GM12878 (cell line): ENCODE measurements around the gene BRAT1. TPM values are rescaled to one million over a fixed set of nuclear protein-coding genes. Genes with fewer than 3 reads are reported as not detected.

ENCODE experiments used
- ATAC-seq: fragments of 200-7000 bp; cut with Tn5 transposase; 3 replicates; pipeline ENCODE4 v1.9.1; 2020; ENCODE audit warnings: mild to moderate bottlenecking, moderate library complexity
- BruUV-seq: library from RNA; stranded (reverse); fragments of 400-500 nt; replicated peaks from 2 replicates; lab custom pipeline; 2021; lab: Mats Ljungman, UMichigan
- CTCF ChIA-PET: fragments of 300-600 bp; sonication (Branson Sonifier 250); formaldehyde crosslinking; extraction: SDS; loops from one replicate; lab custom pipeline; 2021; ENCODE audit warnings: inconsistent platforms; lab: Yijun Ruan, JAX
- POLR2A ChIA-PET: fragments of 350-600 bp; formaldehyde crosslinking; extraction: SDS; loops from one replicate; lab custom pipeline; 2021; ENCODE audit warnings: inconsistent platforms; lab: Charles Lee
- RAD21 ChIA-PET: fragments of 300-600 bp; sonication (Branson Sonifier 250); formaldehyde crosslinking; loops from one replicate; lab custom pipeline; 2023; ENCODE audit warnings: antibody characterized with exemption; ENCODE audit not compliant: unreplicated experiment; lab: Charles Lee
- SMC1A ChIA-PET: fragments of 300-600 bp; sonication (Branson Sonifier 250); formaldehyde crosslinking; loops from one replicate; lab custom pipeline; 2023; ENCODE audit not compliant: unreplicated experiment, uncharacterized antibody; lab: Charles Lee
- DNase-seq: peaks from one replicate; pipeline ENCODE4 v3.0.0-alpha.2; 2011; ENCODE audit warnings: low read depth, low spot score
- FAIRE-seq: peaks from 3 replicates; lab custom pipeline; 2011; peaks lifted over from hg19 to GRCh38; lab: Jason Lieb, UNC
- H2AFZ ChIP-seq: 2 replicates; pipeline ENCODE4 v1.6.0; 2011; ENCODE audit warnings: low read depth, low read length, control low read depth; ENCODE audit not compliant: control insufficient read depth
- H3K27ac ChIP-seq: 2 replicates; pipeline ENCODE4 v1.5.1; 2011; ENCODE audit warnings: control low read depth; ENCODE audit not compliant: control insufficient read depth, insufficient read depth
- H3K27me3 ChIP-seq, 2 experiments: replicated peaks in 1 of 2; 2 replicates each; pipeline versions ENCODE4 v1.6.0 to v1.6.1; 2011; ENCODE audit warnings: low read length in 1 of 2; ENCODE audit not compliant: control insufficient read depth in 2 of 2, insufficient read depth in 2 of 2
- H3K36me3 ChIP-seq, 2 experiments: 2 replicates each; pipeline ENCODE4 v1.5.1; 2011; ENCODE audit warnings: low read length in 1 of 2; ENCODE audit not compliant: control insufficient read depth in 2 of 2, insufficient read depth in 2 of 2
- H3K4me1 ChIP-seq: 2 replicates; pipeline ENCODE4 v1.6.1; 2011; ENCODE audit warnings: mild to moderate bottlenecking, low read length, moderate library complexity, mixed read lengths; ENCODE audit not compliant: control insufficient read depth, insufficient read depth
- H3K4me2 ChIP-seq: 2 replicates; pipeline ENCODE4 v1.6.0; 2011; ENCODE audit warnings: control low read depth; ENCODE audit not compliant: control insufficient read depth, insufficient read depth
- H3K4me3 ChIP-seq: fragments of 200-600 bp; sonication (generic); 2 replicates; pipeline ENCODE4 v1.5.1; 2016
- H3K79me2 ChIP-seq: 2 replicates; pipeline ENCODE4 v1.6.0; 2011; ENCODE audit warnings: low read length; ENCODE audit not compliant: control insufficient read depth, insufficient read depth
- H3K9ac ChIP-seq: 2 replicates; pipeline ENCODE4 v1.8.0; 2011; ENCODE audit warnings: low read length, control low read depth, mixed read lengths; ENCODE audit not compliant: control insufficient read depth, insufficient read depth
- H3K9me3 ChIP-seq: replicated peaks from 3 replicates; pipeline ENCODE4 v1.5.1; 2011; ENCODE audit warnings: mild to moderate bottlenecking, low read length; ENCODE audit not compliant: control insufficient read depth, insufficient read depth
- H4K20me1 ChIP-seq: 2 replicates; pipeline ENCODE4 v1.6.0; 2011; ENCODE audit not compliant: control insufficient read depth, insufficient read depth
- BCL11A ChIP-seq: IDR thresholded peaks from 2 replicates; pipeline ENCODE4 v1.6.1; 2011; ENCODE audit warnings: low read depth, low read length
- CUX1 ChIP-seq: IDR thresholded peaks from 2 replicates; pipeline ENCODE4 v1.6.1; 2012; ENCODE audit warnings: improper control_type of control experiment, low read depth, low read length; ENCODE audit not compliant: insufficient replicate concordance
- ELK1 ChIP-seq: IDR thresholded peaks from 2 replicates; pipeline ENCODE4 v1.6.1; 2012; ENCODE audit warnings: low read depth, low read length, improper control_type of control experiment
- FOS ChIP-seq: IDR thresholded peaks from 3 replicates; pipeline ENCODE4 v1.6.1; 2011; ENCODE audit warnings: borderline replicate concordance; ENCODE audit not compliant: insufficient read length; ENCODE audit errors: extremely low read depth
- NFIC ChIP-seq: IDR thresholded peaks from 2 replicates; pipeline ENCODE4 v1.6.1; 2012; ENCODE audit warnings: low read depth, mild to moderate bottlenecking, inconsistent platforms, low read length, moderate library complexity
- POU2F2 ChIP-seq: IDR thresholded peaks from 3 replicates; pipeline ENCODE4 v1.6.1; 2011; ENCODE audit warnings: low read depth, mild to moderate bottlenecking, low read length, borderline replicate concordance
- RAD51 ChIP-seq: fragments of 450-650 bp; IDR thresholded peaks from 2 replicates; pipeline ENCODE4 v1.6.1; 2016; ENCODE audit warnings: moderate library complexity, mild to moderate bottlenecking, inconsistent platforms
- RFX5 ChIP-seq: IDR thresholded peaks from 2 replicates; pipeline ENCODE4 v1.6.1; 2011; ENCODE audit warnings: low read depth, low read length, improper control_type of control experiment
- SKIL ChIP-seq: fragments of 450-650 bp; IDR thresholded peaks from 2 replicates; pipeline ENCODE4 v1.6.1; 2017; ENCODE audit warnings: mild to moderate bottlenecking, low read depth, inconsistent platforms; ENCODE audit not compliant: poor library complexity, severe bottlenecking
- SUZ12 ChIP-seq: fragments of 200-600 bp; sonication (generic); IDR thresholded peaks from one replicate; pipeline ENCODE4 v1.6.1; 2018; ENCODE audit warnings: antibody characterized with exemption, mild to moderate bottlenecking; ENCODE audit not compliant: unreplicated experiment
- TCF12 ChIP-seq: IDR thresholded peaks from 2 replicates; pipeline ENCODE4 v1.6.1; 2011; ENCODE audit warnings: low read depth, mild to moderate bottlenecking, low read length
- USF1 ChIP-seq: IDR thresholded peaks from 2 replicates; pipeline ENCODE4 v1.6.1; 2011; ENCODE audit warnings: borderline replicate concordance, low read depth, mild to moderate bottlenecking, moderate library complexity, mixed read lengths, low read length; ENCODE audit not compliant: insufficient read depth; ENCODE audit errors: extremely low read length
- ZBED1 ChIP-seq: IDR thresholded peaks from 2 replicates; pipeline ENCODE4 v1.6.1; 2016; ENCODE audit warnings: borderline replicate concordance
- ZNF274 ChIP-seq: IDR thresholded peaks from one replicate; pipeline ENCODE4 v1.8.0; 2011; ENCODE audit not compliant: insufficient read length, insufficient read depth
- WGBS: methylation state at CpG from one replicate; pipeline ENCODE4 v1.1.6; 2016; ENCODE audit warnings: low lambda C conversion rate; ENCODE audit not compliant: insufficient replicate concordance, insufficient coverage; ENCODE audit errors: missing lambda C conversion rate; 5-methylcytosine and 5-hydroxymethylcytosine counted together
- in situ Hi-C: fragments of 300-500 bp; cut with MboI; formaldehyde crosslinking; loops from 9 replicates; pipeline ENCODE4 v1.14.3; 2018; ENCODE audit warnings: mixed read lengths
- intact Hi-C: fragments of 100-400 bp; cut with micrococcal nuclease; formaldehyde crosslinking; loops from one replicate; pipeline ENCODE4 v1.14.2; 2022; ENCODE audit not compliant: unreplicated experiment
- polyA plus RNA-seq, 11 experiments: library from polyadenylated mRNA; depleted of rRNA in 4 of 11; unstranded in 6 of 11; stranded (reverse) in 5 of 11; fragments of >200 nt; fragmentation: Nextera tagmentation in 4 of 11; fragmentation: Illumina TruSeq in 1 of 11; extraction: Ambion mirVana in 4 of 11; extraction: Trizol in 1 of 11; gene quantifications; 1 replicate in 1 of 11; 2 replicates in 10 of 11; pipeline versions ENCODE4 v1.2.1 to v1.2.3, GENCODE V29; 2011 to 2016; ENCODE audit warnings: inconsistent platforms in 2 of 11, missing spikeins in 2 of 11, low read depth in 1 of 11
- total RNA-seq, 4 experiments: library from RNA; depleted of rRNA in 3 of 4; stranded (reverse); fragments of >200 nt in 3 of 4; fragmentation: Illumina TruSeq in 1 of 4; extraction: Trizol in 1 of 4; gene quantifications; 2 replicates each; pipeline versions ENCODE4 v1.2.1 to v1.2.3, GENCODE V29; 2013 to 2021

The BRAT1 gene
- total and polyA plus RNA-seq, 10 of the 15 experiments (the other 5 are each of a cell fraction or from before 2014, with no cell fraction given) = 0.13 to 53.3 (median 16.0) TPM

- BruUV-seq = no TSS peak
- no peak for FAIRE-seq
- in situ Hi-C loops = no loop called here
- Histone ChIP-seq H3K36me3 (no peaks in the 10 kb centered on the region), H3K4me1 (no peaks in the 10 kb centered on the region), H4K20me1 (no peaks in the 10 kb centered on the region), H3K27ac (no peak overlapping the region), H3K27me3 (no peaks in the 10 kb centered on the region), H3K4me3 (no peak overlapping the region), H2AFZ (no peak overlapping the region), H3K9me3 (no peaks in the 10 kb centered on the region; the same call in 2 of the 3 replicates), H3K9ac (no peak overlapping the region), H3K4me2 (no peak overlapping the region), H3K79me2 (no peaks in the 10 kb centered on the region)
- ChIA-PET SMC1A (no interaction called here), CTCF (no interaction called here), RAD21 (no interaction called here), POLR2A (no interaction called here)
- intact Hi-C loops = no loop called here
- no peak for DNase-seq
- no peak for ATAC-seq
- WGBS = 8% methylated on average over 9 of the region's 9 CpGs
- TF ChIP-seq ZNF274 (no peak), NFIC (no peak), SUZ12 (no peak), TCF12 (no peak), SKIL (no peak), RAD51 (no peak), BCL11A (no peak), ZBED1 (no peak), USF1 (no peak), CUX1 (no peak), FOS (no peak), POU2F2 (no peak), RFX5 (no peak), ELK1 (no peak)
Observed at GRCh38 chr7:2488681-2489080, 66.6 kb downstream of the BRAT1 start.
